Tibial nerve (tissue), 4 donors: ENCODE data around the gene CYSLTR2. TPM values are rescaled to one million over a fixed set of nuclear protein-coding genes. Genes with fewer than 3 reads are reported as not detected.

Source experiments
- DNase-seq, 2 donors: peaks; one replicate each; pipeline ENCODE4 v3.0.0-alpha.2; 2019; ENCODE audit warnings: low spot score in 2 of 2
- H3K27ac ChIP-seq, 4 donors: fragments of 200-600 bp; sonication (generic) in 3 of 4; one replicate each; pipeline ENCODE4 v1.5.1; 2017 to 2019; ENCODE audit warnings: mild to moderate bottlenecking in 1 of 4
- H3K27me3 ChIP-seq, 2 donors: fragments of 200-600 bp; sonication (generic) in 1 of 2; one replicate each; pipeline versions ENCODE4 v1.5.1 to v1.6.0; 2017 to 2019
- H3K36me3 ChIP-seq, 3 donors: fragments of 200-600 bp; sonication (generic); one replicate each; pipeline ENCODE4 v1.5.1; 2018 to 2019
- H3K4me1 ChIP-seq, 4 donors: fragments of 200-600 bp; sonication (generic) in 3 of 4; one replicate each; pipeline ENCODE4 v1.5.1; 2017 to 2019
- H3K4me3 ChIP-seq, 4 donors: fragments of 200-600 bp; sonication (generic) in 3 of 4; one replicate each; pipeline ENCODE4 v1.5.1; 2017 to 2019; ENCODE audit warnings: mild to moderate bottlenecking in 1 of 4, moderate library complexity in 1 of 4
- H3K9me3 ChIP-seq, 4 donors: fragments of 200-600 bp; sonication (generic) in 3 of 4; one replicate each; pipeline ENCODE4 v1.5.1; 2017 to 2019
- CTCF ChIP-seq, 5 experiments: fragments of 200-600 bp in 3 of 5; fragments of 450-650 bp in 2 of 5; sonication (generic) in 3 of 5; IDR thresholded peaks; one replicate each; pipeline ENCODE4 v1.5.1; 2016 to 2019; ENCODE audit warnings: antibody characterized with exemption in 5 of 5, mild to moderate bottlenecking in 3 of 5, moderate library complexity in 2 of 5
- EP300 ChIP-seq, 2 donors: sonication (generic); formaldehyde crosslinking; IDR thresholded peaks; one replicate each; pipeline ENCODE4 v1.6.1; 2017; ENCODE audit warnings: antibody characterized with exemption in 2 of 2, mild to moderate bottlenecking in 1 of 2
- POLR2A ChIP-seq, 2 donors: fragments of 450-650 bp; IDR thresholded peaks; one replicate each; pipeline ENCODE4 v1.6.1; 2017; ENCODE audit warnings: antibody characterized with exemption in 2 of 2, mild to moderate bottlenecking in 2 of 2, moderate library complexity in 2 of 2
- WGBS, 2 donors: methylation state at CpG; one replicate each; pipeline ENCODE4 v1.1.5; 2018; 5-methylcytosine and 5-hydroxymethylcytosine counted together
- total RNA-seq, 4 donors: library from RNA; depleted of rRNA; stranded (reverse); fragments of >200 nt; gene quantifications; one replicate each; pipeline ENCODE4 v1.1.0, GENCODE V29; 2016

The CYSLTR2 gene
- total RNA-seq, 4 donors from 2014 or later, result 0.22 TPM; not detected in 3

GRCh38 chr13:48760626-48761025, 106.9 kb downstream of the CYSLTR2 start:
- Histone ChIP-seq H3K27ac (no peak overlapping the region), H3K36me3 (no peaks in the 10 kb centered on the region), H3K9me3 (peaks cover 0 to 25% (median 3%) of the 10 kb centered on the region in 4 donors), H3K4me3 (no peak overlapping the region), H3K27me3 (no peaks in the 10 kb centered on the region), H3K4me1 (no peaks in the 10 kb centered on the region)
- DNase-seq, result no peak
- no peak for TF ChIP-seq POLR2A (IDR thresholded peaks at IDR 0.05)
- no peak for TF ChIP-seq EP300 (IDR thresholded peaks at IDR 0.05)
- no peak for TF ChIP-seq CTCF (IDR thresholded peaks at IDR 0.05)
- 89 to 96% methylated on average over 9 of the region's 9 CpGs for WGBS, 2 donors

Other genes with a start within 250 kb of the CYSLTR2 start
- 10 to 100 TPM; 19.9 to 28.6 (median 23.6) TPM for gene LPAR6, start 240.8 kb upstream of the CYSLTR2 start, total RNA-seq
- 10 to 100 TPM in 1 of 4 donors, 1 to 10 TPM in 3; 7.0 to 10.6 (median 8.5) TPM for gene RCBTB2, start 120.8 kb upstream of the CYSLTR2 start, total RNA-seq